Left lung (tissue), 10 donors: ENCODE results near the gene DBN1. TPM values are rescaled to one million over a fixed set of nuclear protein-coding genes. Genes with fewer than 3 reads are reported as not detected.

Experiments used
- ATAC-seq: fragments of 200-7000 bp; cut with Tn5 transposase; one replicate; pipeline ENCODE4 v1.9.1; 2020; ENCODE audit warnings: moderate library complexity
- DNase-seq, 4 donors: peaks; one replicate each; pipeline ENCODE4 v3.0.0-alpha.2; 2013 to 2020
- H3K27ac ChIP-seq, 2 donors: fragments of 200-600 bp; sonication (generic) in 1 of 2; one replicate each; pipeline versions ENCODE4 v1.5.0 to v1.8.0; 2020 to 2021
- H3K27me3 ChIP-seq, 2 donors: fragments of 200-600 bp; sonication (generic) in 1 of 2; one replicate each; pipeline versions ENCODE4 v1.5.0 to v1.8.0; 2020 to 2021
- H3K36me3 ChIP-seq, 2 donors: fragments of 200-600 bp; sonication (generic) in 1 of 2; one replicate each; pipeline versions ENCODE4 v1.5.0 to v1.8.0; 2020 to 2021
- H3K4me1 ChIP-seq, 2 donors: fragments of 200-600 bp; one replicate each; pipeline ENCODE4 v1.8.0; 2021
- H3K4me3 ChIP-seq, 2 donors: fragments of 200-600 bp; sonication (generic) in 1 of 2; one replicate each; pipeline versions ENCODE4 v1.5.0 to v1.8.0; 2020 to 2021; ENCODE audit warnings: mild to moderate bottlenecking in 1 of 2
- H3K9me3 ChIP-seq, 2 donors: fragments of 200-600 bp; sonication (generic) in 1 of 2; one replicate each; pipeline versions ENCODE4 v1.5.0 to v1.8.0; 2020 to 2021
- CTCF ChIP-seq, 2 donors: fragments of 200-600 bp; sonication (generic) in 1 of 2; IDR thresholded peaks; one replicate each; pipeline versions ENCODE4 v1.5.0 to v1.8.0; 2021; ENCODE audit warnings: antibody characterized with exemption in 2 of 2
- intact Hi-C, 2 donors: fragments of 100-400 bp; cut with DNase I; formaldehyde crosslinking; loops; one replicate each; pipeline versions ENCODE4 v1.11.2 to v1.14.2; 2022
- polyA plus RNA-seq, 6 donors: library from polyadenylated mRNA; unstranded; fragments of 120-200 nt; gene quantifications; one replicate each; pipeline ENCODE4 v1.2.1, GENCODE V29; 2013; ENCODE audit not compliant: insufficient read length in 6 of 6
- total RNA-seq, 2 donors: library from RNA; stranded (reverse); fragmentation: NEBNext Ultra II Directional; extraction: Animal tissue kit (Norgen Biotek cat#: 25700); gene quantifications; one replicate each; pipeline ENCODE4 v1.2.1, GENCODE V29; 2021
- donor health status: DM: no; HTN: yes; CAD: no.
- donor health status: DM: no; HTN: no; CAD: no.

Gene DBN1
- total and polyA plus RNA-seq, 8 donors: 43.2 to 207 (median 148) TPM

GRCh38 chr5:177498013-177498787 lies 24.8 kb upstream of the DBN1 start:
- TF ChIP-seq CTCF (IDR thresholded peaks at IDR 0.05): no peak
- H3K9me3 ChIP-seq: no peaks in the 10 kb centered on the region
- H3K36me3 ChIP-seq: peaks cover 0 to 12% of the 10 kb centered on the region in 2 donors
- ATAC-seq: peak; percentile 6
- H3K27ac ChIP-seq: peak overlapping the region; percentile 42 to 92
- intact Hi-C loops: no loop called here
- H3K27me3 ChIP-seq: peaks cover 0 to 10% of the 10 kb centered on the region in 2 donors
- H3K4me1 ChIP-seq: peaks cover 35 to 69% of the 10 kb centered on the region in 2 donors
- peak in 2 of 4 donors; percentile 62 to 91 for DNase-seq
- H3K4me3 ChIP-seq: peak overlapping the region; percentile 73 to 80

GRCh38 chr5:177497292-177498012 lies 24.0 kb upstream of the DBN1 start, which contains the start of gene PDLIM7:
Gene PDLIM7 (minus strand): TSS chr5:177497604. CDS start chr5:177496512, 1,092 bp downstream.
- H3K9me3 ChIP-seq: no peaks in the 10 kb centered on the region
- peaks cover 0 to 12% of the 10 kb centered on the region in 2 donors for H3K36me3 ChIP-seq
- intact Hi-C loops: no loop called here
- ATAC-seq (peak; percentile 89), DNase-seq (peak; percentile 97 to 99 (median 98))
- peak within 1 kb of the TSS; percentile 73 to 80 for H3K4me3 ChIP-seq
- H3K27ac ChIP-seq: peak within 1 kb of the TSS; percentile 91 to 92
- peaks cover 0 to 10% of the 10 kb centered on the region in 2 donors for H3K27me3 ChIP-seq
- H3K4me1 ChIP-seq: peaks cover 36 to 76% of the 10 kb centered on the region in 2 donors
- peak in 1 of 2 donors; percentile 19 for TF ChIP-seq CTCF (IDR thresholded peaks at IDR 0.05)

- no peak for TF ChIP-seq CTCF (IDR thresholded peaks at IDR 0.05)
- Histone ChIP-seq H3K4me3 (peak overlapping the region; percentile 73 to 80), H3K36me3 (peaks cover 0 to 15% of the 10 kb centered on the region in 2 donors), H3K27ac (peak overlapping the region; percentile 91 to 92), H3K9me3 (no peaks in the 10 kb centered on the region), H3K27me3 (peaks cover 0 to 10% of the 10 kb centered on the region in 2 donors), H3K4me1 (peaks cover 36 to 76% of the 10 kb centered on the region in 2 donors)
- DNase-seq (peak in 3 of 4 donors; percentile 81 to 92 (median 89)), ATAC-seq (peak; percentile 18)
- intact Hi-C loops: no loop called here
These were observed 23.4 kb upstream of the DBN1 start for GRCh38 chr5:177496727-177497291.

- H3K27me3 ChIP-seq: peaks cover 0 to 10% of the 10 kb centered on the region in 2 donors
- peak in 1 of 2 donors; percentile 18 for TF ChIP-seq CTCF (IDR thresholded peaks at IDR 0.05)
- peaks cover 0 to 21% of the 10 kb centered on the region in 2 donors for H3K36me3 ChIP-seq
- H3K27ac ChIP-seq: peak overlapping the region; percentile 91 to 92
- H3K4me1 ChIP-seq: peaks cover 36 to 78% of the 10 kb centered on the region in 2 donors
- peak in 1 of 4 donors; percentile 48 for DNase-seq
- H3K9me3 ChIP-seq: no peaks in the 10 kb centered on the region
- H3K4me3 ChIP-seq: peak overlapping the region; percentile 73 to 80
- intact Hi-C loops: no loop called here
- no peak for ATAC-seq
These were observed 22.8 kb upstream of the DBN1 start for GRCh38 chr5:177496070-177496726.
